ENCODE measurements around the gene MYB.
"Not testable (repeated sequence)": the region's sequence is repeated elsewhere in the genome, so short reads cannot be mapped to it uniquely, and the experiment has no call there.

The MYB gene

DNA sequence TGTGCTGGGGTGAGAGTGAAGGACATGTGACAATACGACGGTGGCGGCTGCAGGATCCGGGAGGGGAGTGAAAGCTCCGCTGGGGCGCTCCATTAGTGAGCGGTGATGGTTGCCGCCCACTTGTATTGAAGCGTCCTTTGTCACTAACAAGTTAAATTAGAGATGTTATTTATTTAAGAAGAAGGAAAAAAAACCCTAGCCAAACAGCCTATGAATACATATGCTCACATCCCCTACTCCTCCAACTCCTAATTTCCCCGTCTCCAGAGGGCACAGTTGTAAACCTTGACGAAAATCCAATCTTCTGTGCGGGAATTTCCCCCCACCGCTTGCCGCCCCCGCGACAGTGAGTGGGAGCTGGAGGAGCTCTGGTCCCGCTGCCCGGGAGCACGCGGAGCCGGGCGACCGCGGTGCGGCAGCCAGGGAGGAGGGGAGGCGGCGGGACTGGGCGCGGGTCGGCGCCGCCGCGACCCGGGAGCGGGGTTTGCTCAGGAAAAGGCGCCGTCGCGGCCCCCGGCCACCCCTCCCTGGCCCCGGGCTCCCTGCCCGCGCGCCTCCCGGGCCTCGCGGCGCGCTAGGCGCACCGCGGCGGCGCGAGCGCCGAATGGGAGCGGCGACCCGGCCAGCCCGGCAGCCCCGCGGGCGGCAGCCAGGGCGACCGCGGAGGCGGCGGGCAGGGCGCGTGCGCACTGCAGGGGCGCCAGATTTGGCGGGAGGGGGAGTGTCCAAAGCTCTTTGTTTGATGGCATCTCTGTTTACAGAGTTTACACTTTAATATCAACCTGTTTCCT lies at the start of gene MYB:
Gene MYB, plus strand, starts transcription at position 767 of the 791 bp plus-strand sequence. CDS start 206 bp downstream, outside the sequence.
- Mint-ChIP-seq H3K4me1 (peaks cover 17% of the 10 kb centered on the region), H3K36me3 (ENCODE audit: low read depth) (no peaks in the 10 kb centered on the region), H3K9me3 (peaks cover 5% of the 10 kb centered on the region), H3K27ac (no peak within 1 kb of the TSS), H3K4me3 (peak within 1 kb of the TSS; percentile 85), H3K27me3 (ENCODE audit: low read depth, poor library complexity) (peaks cover 72% of the 10 kb centered on the region)
- DNase-seq = peak; percentile 79
- TF ChIP-seq, protein P1, sequence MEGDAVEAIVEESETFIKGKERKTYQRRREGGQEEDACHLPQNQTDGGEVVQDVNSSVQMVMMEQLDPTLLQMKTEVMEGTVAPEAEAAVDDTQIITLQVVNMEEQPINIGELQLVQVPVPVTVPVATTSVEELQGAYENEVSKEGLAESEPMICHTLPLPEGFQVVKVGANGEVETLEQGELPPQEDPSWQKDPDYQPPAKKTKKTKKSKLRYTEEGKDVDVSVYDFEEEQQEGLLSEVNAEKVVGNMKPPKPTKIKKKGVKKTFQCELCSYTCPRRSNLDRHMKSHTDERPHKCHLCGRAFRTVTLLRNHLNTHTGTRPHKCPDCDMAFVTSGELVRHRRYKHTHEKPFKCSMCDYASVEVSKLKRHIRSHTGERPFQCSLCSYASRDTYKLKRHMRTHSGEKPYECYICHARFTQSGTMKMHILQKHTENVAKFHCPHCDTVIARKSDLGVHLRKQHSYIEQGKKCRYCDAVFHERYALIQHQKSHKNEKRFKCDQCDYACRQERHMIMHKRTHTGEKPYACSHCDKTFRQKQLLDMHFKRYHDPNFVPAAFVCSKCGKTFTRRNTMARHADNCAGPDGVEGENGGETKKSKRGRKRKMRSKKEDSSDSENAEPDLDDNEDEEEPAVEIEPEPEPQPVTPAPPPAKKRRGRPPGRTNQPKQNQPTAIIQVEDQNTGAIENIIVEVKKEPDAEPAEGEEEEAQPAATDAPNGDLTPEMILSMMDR (IDR thresholded peaks at IDR 0.05) = no peak

DNA sequence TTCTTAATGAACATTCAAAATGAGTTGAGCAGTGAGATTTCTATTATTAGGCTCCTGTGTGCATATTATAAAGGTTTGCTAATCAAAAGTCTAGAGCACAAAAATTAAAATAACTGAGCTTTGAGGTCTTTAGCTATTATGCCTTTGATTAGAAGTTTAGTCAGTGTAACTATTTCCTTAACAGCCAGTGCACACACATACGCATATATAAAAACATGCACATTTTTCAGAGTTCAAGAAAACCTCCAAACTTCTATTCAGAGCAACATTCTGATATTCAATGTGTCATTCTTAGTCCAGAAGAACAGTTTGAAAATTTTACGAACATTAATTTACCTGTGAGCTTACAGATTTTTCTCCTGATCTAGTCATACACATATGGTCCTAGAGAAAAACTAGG lies 48.3 kb upstream of the MYB start:
- Mint-ChIP-seq H3K36me3 (ENCODE audit: low read depth) (no peaks in the 10 kb centered on the region), H3K4me3 (no peak overlapping the region), H3K4me1 (no peaks in the 10 kb centered on the region), H3K27me3 (ENCODE audit: low read depth, poor library complexity) (peaks cover 6% of the 10 kb centered on the region), H3K9me3 (no peaks in the 10 kb centered on the region), H3K27ac (no peak overlapping the region)
- no peak for DNase-seq
- TF ChIP-seq, protein P1 (IDR thresholded peaks at IDR 0.05) = no peak

DNA sequence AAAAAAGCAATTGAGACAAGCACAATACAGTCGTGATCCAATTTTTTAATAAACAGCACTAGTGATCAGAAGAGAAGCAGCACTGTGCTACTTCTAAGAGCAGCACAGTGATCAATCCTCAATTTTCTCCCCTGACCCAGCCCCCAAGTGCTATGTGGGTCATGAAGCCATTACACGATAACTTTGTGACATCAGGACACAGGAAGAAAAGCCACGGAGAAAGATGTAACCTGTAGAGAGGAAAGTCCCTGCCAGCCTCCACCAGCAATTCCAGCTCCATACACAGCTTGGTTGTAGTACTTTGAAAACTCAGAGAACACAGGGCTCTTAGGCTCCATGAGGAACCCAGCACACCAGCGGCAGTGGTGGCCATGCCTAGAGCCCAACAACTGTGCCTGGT lies 45.3 kb upstream of the MYB start:
- Mint-ChIP-seq H3K4me3 (no peak overlapping the region), H3K27me3 (ENCODE audit: low read depth, poor library complexity) (peaks cover 14% of the 10 kb centered on the region), H3K27ac (no peak overlapping the region), H3K36me3 (ENCODE audit: low read depth) (no peaks in the 10 kb centered on the region), H3K4me1 (no peaks in the 10 kb centered on the region), H3K9me3 (no peaks in the 10 kb centered on the region)
- TF ChIP-seq, protein P1 (IDR thresholded peaks at IDR 0.05) = no peak
- no peak for DNase-seq

DNA sequence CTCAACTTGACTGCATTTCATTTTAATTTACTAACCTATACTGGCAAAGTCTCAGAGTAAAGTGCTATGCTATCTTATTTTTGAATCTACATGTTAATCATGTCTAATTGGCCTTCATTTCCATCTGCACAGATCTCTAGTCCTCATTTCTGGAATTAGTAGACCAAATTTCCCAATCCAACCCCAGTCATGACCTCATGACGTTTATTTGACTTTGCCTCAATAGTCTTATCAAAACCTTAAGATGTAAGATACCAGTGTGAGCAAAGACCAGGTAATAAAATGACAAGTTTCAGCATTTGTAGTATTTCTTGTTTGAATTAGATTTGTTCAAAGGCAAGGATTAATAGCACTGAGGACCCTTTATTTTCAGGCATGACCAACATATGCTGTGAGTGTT lies 43.3 kb upstream of the MYB start:
- Mint-ChIP-seq H3K27ac (no peak overlapping the region), H3K27me3 (ENCODE audit: low read depth, poor library complexity) (peaks cover 12% of the 10 kb centered on the region), H3K9me3 (no peaks in the 10 kb centered on the region), H3K4me3 (no peak overlapping the region), H3K4me1 (no peaks in the 10 kb centered on the region), H3K36me3 (ENCODE audit: low read depth) (no peaks in the 10 kb centered on the region)
- DNase-seq = no peak
- TF ChIP-seq, protein P1 (IDR thresholded peaks at IDR 0.05) = no peak

DNA sequence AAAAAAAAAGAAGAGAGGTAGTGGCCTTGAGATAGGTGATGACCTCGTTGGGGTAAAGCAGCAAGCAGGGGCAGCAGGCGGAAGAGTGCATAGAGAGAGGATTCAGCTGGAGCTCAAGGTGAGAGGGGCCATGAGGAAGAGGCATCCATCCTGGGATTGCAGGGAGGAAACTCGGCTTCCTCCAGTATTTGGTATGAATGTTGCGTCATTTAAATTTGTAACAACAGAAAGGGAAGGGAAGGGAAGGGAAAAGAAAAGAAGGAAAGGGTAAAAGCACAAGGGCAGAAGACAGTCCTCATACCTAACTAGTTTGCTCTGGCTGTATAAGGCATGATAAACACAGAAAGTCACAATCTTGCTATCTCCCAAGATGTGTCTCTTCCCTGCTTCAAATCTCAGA lies 39.9 kb upstream of the MYB start:
- no peak overlapping the region for H3K27ac Mint-ChIP-seq
- no peaks in the 10 kb centered on the region for H3K36me3 Mint-ChIP-seq (ENCODE audit: low read depth)
- peaks cover 13% of the 10 kb centered on the region for H3K4me1 Mint-ChIP-seq
- H3K27me3 Mint-ChIP-seq (ENCODE audit: low read depth, poor library complexity) = peaks cover 10% of the 10 kb centered on the region
- H3K4me3 Mint-ChIP-seq = no peak overlapping the region
- no peaks in the 10 kb centered on the region for H3K9me3 Mint-ChIP-seq
- no peak for DNase-seq
- TF ChIP-seq, protein P1 (IDR thresholded peaks at IDR 0.05) = no peak

DNA sequence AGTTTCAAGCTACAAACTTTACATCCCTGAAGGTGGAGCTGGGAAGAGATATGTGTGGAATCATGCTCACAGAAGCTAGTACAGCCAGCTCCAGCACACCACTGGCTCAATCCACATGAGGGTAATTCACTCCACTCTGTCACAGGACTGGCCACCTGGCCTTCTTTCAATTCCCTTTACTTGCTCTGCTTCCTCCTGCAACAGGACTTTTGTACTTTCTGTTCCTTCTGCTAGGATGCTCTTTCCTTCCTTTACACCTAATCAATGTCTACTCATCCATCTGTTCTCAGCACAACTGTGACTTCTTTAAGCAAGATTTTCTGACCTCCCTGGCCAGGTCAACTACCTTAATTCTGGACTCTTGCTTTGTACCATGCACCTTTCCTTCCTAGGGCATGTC lies 39.4 kb upstream of the MYB start:
- TF ChIP-seq, protein P1 (IDR thresholded peaks at IDR 0.05) = no peak
- H3K4me3 Mint-ChIP-seq = no peak overlapping the region

DNA sequence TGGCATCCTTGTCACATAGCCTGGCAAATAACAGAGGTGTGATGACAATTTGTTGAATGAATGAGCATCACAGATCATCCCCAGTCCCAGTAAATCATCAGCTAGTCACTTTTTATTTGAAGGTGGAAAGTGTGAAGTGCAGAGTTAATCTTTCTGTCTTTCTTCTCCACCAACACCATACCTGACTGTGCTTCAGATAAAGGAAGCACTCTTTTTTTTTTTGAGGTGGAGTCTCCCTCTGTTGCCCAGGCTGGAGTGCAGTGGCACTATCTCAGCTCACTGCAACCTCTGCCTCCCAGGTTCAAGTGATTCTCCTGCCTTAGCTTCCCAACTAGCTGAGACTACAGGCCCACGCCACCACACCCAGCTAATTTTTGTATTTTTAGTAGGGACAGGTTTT lies 38.9 kb upstream of the MYB start:
- H3K4me1 Mint-ChIP-seq = peaks cover 19% of the 10 kb centered on the region
- not testable (repeated sequence) for H3K9me3 Mint-ChIP-seq; H3K4me3 Mint-ChIP-seq; H3K36me3 Mint-ChIP-seq (ENCODE audit: low read depth); H3K27ac Mint-ChIP-seq; H3K27me3 Mint-ChIP-seq (ENCODE audit: low read depth, poor library complexity); DNase-seq

More for the DNA sequence above, 39.4 kb upstream of the MYB start:
- Mint-ChIP-seq H3K4me1 (peaks cover 18% of the 10 kb centered on the region), H3K27me3 (ENCODE audit: low read depth, poor library complexity) (peaks cover 10% of the 10 kb centered on the region), H3K9me3 (no peaks in the 10 kb centered on the region), H3K36me3 (ENCODE audit: low read depth) (no peaks in the 10 kb centered on the region), H3K27ac (no peak overlapping the region)
- no peak for DNase-seq

All from nephron progenitor cell (in vitro differentiated cells).